HG03575 (cell line): Measurements from ENCODE around the gene POU3F3.

ENCODE experiments used
- ATAC-seq: cut with Tn5 transposase; IDR thresholded peaks from one replicate; pipeline ENCODE4 v1.9.1; 2021; ENCODE audit not compliant: unreplicated experiment, insufficient number of reproducible peaks, low FRiP score; ENCODE audit errors: extremely low read depth

POU3F3 gene

GRCh38 chr2:104845946-104846785 is 7.7 kb upstream of the POU3F3 start:
- ATAC-seq, result no peak

- ATAC-seq, result no peak
These were observed 6.9 kb upstream of the POU3F3 start for GRCh38 chr2:104846786-104847585.

- no peak for ATAC-seq
These were observed 6.2 kb upstream of the POU3F3 start for GRCh38 chr2:104847586-104848160.

GRCh38 chr2:104848526-104848925 is 5.4 kb upstream of the POU3F3 start:
- ATAC-seq, result no peak

DNA sequence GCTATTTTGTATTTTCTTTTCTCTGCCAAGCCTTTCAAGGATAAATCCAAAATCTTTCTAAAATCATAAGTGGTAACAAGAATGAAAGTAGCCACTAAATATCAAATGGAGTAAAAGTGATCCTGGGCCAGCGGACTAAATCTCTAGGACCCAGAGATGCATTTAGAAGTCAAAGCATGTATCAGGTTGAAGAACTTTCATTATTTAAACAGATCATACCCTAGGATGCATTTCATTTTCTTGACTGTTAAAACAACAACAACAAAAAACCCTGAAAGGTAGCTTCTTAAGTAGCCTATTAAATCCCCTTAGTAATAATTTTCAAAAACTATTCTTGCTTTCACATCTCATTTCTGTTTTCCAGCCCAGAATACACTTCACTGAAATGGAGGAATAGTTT is 4.8 kb upstream of the POU3F3 start:
- no peak for ATAC-seq

GRCh38 chr2:104849618-104850141 is 4.2 kb upstream of the POU3F3 start:
- ATAC-seq, result no peak

- ATAC-seq, result no peak
These were observed 3.3 kb upstream of the POU3F3 start for GRCh38 chr2:104850361-104851290.

DNA sequence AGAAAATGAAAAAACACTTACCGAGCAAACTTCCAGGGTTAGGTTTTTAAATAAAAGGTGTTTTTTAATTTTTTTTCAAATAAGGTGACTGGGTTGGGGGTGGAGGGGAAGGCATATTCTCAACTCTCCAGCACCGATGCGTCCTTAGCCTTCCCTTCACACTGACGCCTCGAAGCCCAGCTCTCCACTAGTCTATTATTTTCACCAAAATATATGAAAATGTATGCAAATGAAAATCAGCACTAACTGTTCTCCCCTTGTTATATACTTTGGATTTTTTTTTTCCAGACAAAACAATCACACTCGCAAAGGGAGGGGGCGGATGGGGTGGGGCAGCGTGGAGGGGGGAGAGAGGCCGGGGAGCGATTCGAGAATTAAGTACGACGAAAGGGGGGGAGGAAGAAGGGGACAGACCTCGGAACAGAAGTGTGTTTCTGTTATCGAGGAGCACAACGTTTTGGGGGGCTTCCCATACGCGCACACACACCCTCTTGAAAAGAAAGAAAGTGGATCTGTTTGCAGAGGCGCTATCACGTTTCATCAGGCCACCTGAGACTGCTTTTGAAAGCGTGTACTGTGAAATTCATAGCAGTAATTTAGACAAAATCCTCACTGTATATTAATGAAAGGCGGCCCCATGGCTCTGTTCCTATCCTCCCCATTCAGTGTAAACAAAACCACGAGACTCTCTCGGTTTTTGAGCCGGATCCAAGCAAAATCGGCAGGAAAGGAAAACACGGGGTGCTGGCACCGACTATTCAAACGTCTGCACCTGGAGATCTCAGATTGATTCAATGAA is 2.4 kb upstream of the POU3F3 start:
- ATAC-seq, result no peak

DNA sequence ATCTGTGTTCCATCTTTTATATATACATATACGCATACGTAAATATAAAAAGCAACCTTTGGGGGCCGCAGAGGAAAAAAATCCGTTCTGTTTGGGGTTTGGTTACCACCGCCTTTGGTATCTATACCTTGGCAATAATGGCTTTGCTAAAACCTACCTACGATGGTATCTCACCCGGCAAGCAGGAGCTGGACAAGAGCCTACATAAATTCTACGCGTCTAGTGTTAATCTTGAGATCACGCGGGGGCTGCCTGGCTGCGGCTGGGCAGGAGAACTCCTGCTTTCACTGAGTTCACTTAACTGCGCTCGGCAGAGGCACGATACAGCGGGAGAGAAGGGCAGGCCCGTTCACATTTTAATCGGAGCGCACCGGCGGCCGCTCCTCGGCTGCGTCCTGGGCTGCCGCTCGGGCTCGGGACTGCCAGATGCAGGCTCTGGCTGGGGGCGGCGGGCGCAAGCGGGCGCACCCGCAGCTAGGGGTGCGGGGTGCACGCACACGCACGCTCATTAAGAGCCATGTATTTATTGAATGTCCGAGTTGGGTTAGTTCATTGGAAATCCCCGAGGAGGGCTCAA is 1.7 kb upstream of the POU3F3 start:
- ATAC-seq, result no peak

DNA sequence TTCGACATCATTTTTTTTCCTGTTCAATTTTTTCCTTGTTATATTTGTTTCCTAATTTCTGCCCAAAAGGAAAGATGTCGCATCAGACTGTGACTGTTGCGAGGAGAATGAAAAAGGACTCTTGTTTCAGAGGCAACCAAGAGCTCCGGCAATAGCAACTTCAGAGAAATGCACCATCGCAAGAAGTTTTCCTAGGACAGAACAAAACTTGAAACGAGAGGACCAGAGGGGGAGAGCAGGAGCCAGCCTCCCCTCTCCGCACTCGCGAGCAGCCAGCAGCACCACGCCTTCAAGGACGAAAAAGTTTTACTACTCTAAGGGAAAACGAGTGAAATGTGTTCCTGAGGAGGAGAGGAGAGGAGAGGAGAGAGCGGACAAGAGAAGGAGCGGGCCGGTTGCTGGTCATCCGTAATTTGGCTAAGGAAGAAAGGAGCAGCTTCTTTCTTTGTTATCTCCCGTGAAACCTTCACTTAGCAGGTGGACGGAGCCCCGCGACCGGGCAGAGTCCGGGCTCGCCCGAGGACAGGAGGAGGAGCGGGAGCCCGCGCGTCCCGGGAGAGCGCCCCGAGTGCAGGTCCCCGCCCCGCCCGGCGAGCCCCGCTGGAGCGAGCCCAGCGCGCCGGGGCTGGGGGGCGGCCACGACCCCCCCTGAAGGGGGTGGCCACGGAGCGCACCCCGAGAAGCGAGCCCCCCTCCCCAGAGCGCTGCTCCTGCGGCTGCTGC is 744 bp downstream of the POU3F3 start:
- no peak for ATAC-seq

GRCh38 chr2:104855221-104856085 is 1.5 kb downstream of the POU3F3 start:
- no peak for ATAC-seq

DNA sequence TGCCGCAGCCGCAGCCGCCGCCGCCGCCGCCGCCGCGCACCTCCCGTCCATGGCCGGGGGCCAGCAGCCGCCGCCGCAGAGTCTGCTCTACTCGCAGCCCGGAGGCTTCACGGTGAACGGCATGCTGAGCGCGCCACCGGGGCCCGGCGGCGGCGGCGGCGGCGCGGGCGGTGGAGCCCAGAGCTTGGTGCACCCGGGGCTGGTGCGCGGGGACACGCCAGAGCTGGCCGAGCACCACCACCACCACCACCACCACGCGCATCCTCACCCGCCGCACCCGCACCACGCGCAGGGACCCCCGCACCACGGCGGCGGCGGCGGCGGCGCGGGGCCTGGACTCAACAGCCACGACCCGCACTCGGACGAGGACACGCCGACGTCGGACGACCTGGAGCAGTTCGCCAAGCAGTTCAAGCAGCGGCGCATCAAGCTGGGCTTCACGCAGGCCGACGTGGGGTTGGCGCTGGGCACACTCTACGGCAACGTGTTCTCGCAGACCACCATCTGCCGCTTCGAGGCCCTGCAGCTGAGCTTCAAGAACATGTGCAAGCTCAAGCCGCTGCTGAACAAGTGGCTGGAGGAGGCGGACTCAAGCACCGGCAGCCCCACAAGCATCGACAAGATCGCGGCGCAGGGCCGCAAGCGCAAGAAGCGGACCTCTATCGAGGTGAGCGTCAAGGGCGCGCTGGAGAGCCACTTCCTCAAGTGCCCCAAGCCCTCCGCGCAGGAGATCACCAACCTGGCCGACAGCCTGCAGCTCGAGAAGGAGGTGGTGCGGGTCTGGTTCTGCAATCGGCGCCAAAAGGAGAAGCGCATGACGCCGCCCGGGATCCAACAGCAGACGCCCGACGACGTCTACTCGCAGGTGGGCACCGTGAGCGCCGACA is 2.4 kb downstream of the POU3F3 start:
- ATAC-seq, result no peak

DNA sequence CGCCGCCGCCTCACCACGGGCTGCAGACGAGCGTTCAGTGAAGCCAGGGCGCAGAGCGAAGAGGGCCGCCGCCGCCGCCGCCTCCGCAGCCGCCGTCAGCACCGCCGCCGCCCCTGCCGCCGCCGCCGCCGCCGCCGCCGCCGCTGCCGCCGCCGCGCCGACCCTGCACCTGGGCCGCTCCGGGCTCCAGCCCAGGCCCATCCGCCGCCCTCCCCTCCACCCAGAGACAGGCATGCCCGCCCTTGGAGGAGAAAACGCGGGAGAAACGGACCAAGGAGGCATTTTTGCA is 3.0 kb downstream of the POU3F3 start:
- no peak for ATAC-seq

GRCh38 chr2:104857262-104858005 is 3.5 kb downstream of the POU3F3 start:
- ATAC-seq, result no peak
